K562 (cell line): ENCODE measurements around the gene RASGRP1. TPM values are rescaled to one million over a fixed set of nuclear protein-coding genes. Genes with fewer than 3 reads are reported as not detected.

Source experiments
- ATAC-seq: fragments of 200-7000 bp; cut with Tn5 transposase; 3 replicates; pipeline ENCODE4 v1.9.1; 2020; ENCODE audit warnings: moderate library complexity
- BruUV-seq: library from RNA; stranded (reverse); fragments of 400-500 nt; replicated peaks from 2 replicates; lab custom pipeline; 2021; lab: Mats Ljungman, UMichigan
- CTCF ChIA-PET: fragments of 300-600 bp; formaldehyde crosslinking; extraction: SDS; loops from one replicate; lab custom pipeline; 2021; ENCODE audit warnings: low intra/inter-chr PET ratio; lab: Yijun Ruan, JAX
- POLR2A ChIA-PET: fragments of 300-600, 350-650 bp; sonication (Branson Sonifier 250); formaldehyde crosslinking; extraction: SDS; loops from one replicate; lab custom pipeline; 2021; ENCODE audit warnings: antibody characterized with exemption, inconsistent platforms; lab: Yijun Ruan, JAX
- DNase-seq, 4 experiments: peaks; one replicate each; pipeline versions ENCODE4 v3.0.0 to v3.0.0-alpha.2; 2011 to 2018; ENCODE audit warnings: low spot score in 3 of 4, mixed read lengths in 3 of 4; ENCODE audit errors: extremely low read depth in 1 of 4
- FAIRE-seq: peaks from 2 replicates; lab custom pipeline; 2011; peaks lifted over from hg19 to GRCh38; lab: Jason Lieb, UNC
- H2AFZ ChIP-seq: 2 replicates; pipeline ENCODE4 v1.6.0; 2011; ENCODE audit warnings: low read depth, low read length, control low read depth, inconsistent platforms
- H3K27ac ChIP-seq: fragments of 200-600 bp; 3 replicates; pipeline ENCODE4 v1.8.0; 2011; ENCODE audit warnings: low read depth, mild to moderate bottlenecking, control low read depth, inconsistent platforms, low read length, moderate library complexity, mixed read lengths; ENCODE audit errors: extremely low read depth
- H3K27me3 ChIP-seq, 2 experiments: fragments of 300-600 bp in 1 of 2; 2 replicates in 1 of 2; 3 replicates in 1 of 2; pipeline versions ENCODE4 v1.6.0 to v1.8.0; 2011; ENCODE audit warnings: inconsistent platforms in 2 of 2, low read length in 2 of 2, mild to moderate bottlenecking in 1 of 2, mixed read lengths in 1 of 2, moderate library complexity in 1 of 2; ENCODE audit not compliant: control insufficient read depth in 2 of 2, insufficient read depth in 2 of 2
- H3K36me3 ChIP-seq: fragments of 300-600 bp; 3 replicates; pipeline ENCODE4 v1.8.0; 2011; ENCODE audit warnings: mild to moderate bottlenecking, low read length, inconsistent platforms; ENCODE audit not compliant: control insufficient read depth, insufficient read depth
- H3K4me1 ChIP-seq, 2 experiments: fragments of 200-600 bp in 1 of 2; replicated peaks in 1 of 2; 2 replicates in 1 of 2; 3 replicates in 1 of 2; pipeline versions ENCODE4 v1.5.1 to v1.8.0; 2011; ENCODE audit warnings: inconsistent platforms in 2 of 2, low read length in 2 of 2, mild to moderate bottlenecking in 1 of 2, mixed read lengths in 1 of 2, moderate library complexity in 1 of 2; ENCODE audit not compliant: control insufficient read depth in 2 of 2, insufficient read depth in 2 of 2
- H3K4me2 ChIP-seq: 2 replicates; pipeline ENCODE4 v1.6.1; 2011; ENCODE audit warnings: low read length, control low read depth, inconsistent platforms, mixed read lengths; ENCODE audit not compliant: insufficient read depth
- H3K4me3 ChIP-seq: fragments of 200-600 bp; sonication (generic), shearing (Covaris generic); 2 replicates; pipeline ENCODE4 v1.5.1; 2016; ENCODE audit warnings: control low read depth, inconsistent platforms
- H3K79me2 ChIP-seq: fragments of 200-600 bp; 3 replicates; pipeline ENCODE4 v1.8.0; 2011; ENCODE audit warnings: low read length, inconsistent platforms; ENCODE audit not compliant: control insufficient read depth, insufficient read depth
- H3K9ac ChIP-seq, 2 experiments: 2 replicates each; pipeline versions ENCODE4 v1.6.0 to v1.6.1; 2011; ENCODE audit warnings: low read depth in 2 of 2, low read length in 2 of 2, control low read depth in 1 of 2, inconsistent platforms in 1 of 2, mild to moderate bottlenecking in 1 of 2, mixed read lengths in 1 of 2; ENCODE audit not compliant: insufficient read depth in 1 of 2
- H3K9me1 ChIP-seq: one replicate; pipeline ENCODE4 v1.6.0; 2011; ENCODE audit warnings: inconsistent platforms, mild to moderate bottlenecking, low read length, moderate library complexity; ENCODE audit not compliant: control insufficient read depth, insufficient read depth
- H3K9me3 ChIP-seq: replicated peaks from 2 replicates; pipeline ENCODE4 v1.5.1; 2011; ENCODE audit warnings: low read depth, low read length, inconsistent platforms; ENCODE audit not compliant: control insufficient read depth, insufficient read depth
- H4K20me1 ChIP-seq: replicated peaks from 2 replicates; pipeline ENCODE4 v1.6.1; 2011; ENCODE audit warnings: low read length, inconsistent platforms, mixed read lengths; ENCODE audit not compliant: control insufficient read depth, insufficient read depth
- CHD4 ChIP-seq: fragments of 200-600 bp; sonication (generic); IDR thresholded peaks from 3 replicates; pipeline ENCODE4 v1.6.1; 2012; ENCODE audit warnings: low read depth, mild to moderate bottlenecking, mixed read lengths, low read length, inconsistent platforms; ENCODE audit not compliant: insufficient read depth, insufficient replicate concordance, poor library complexity, severe bottlenecking
- E2F3 ChIP-seq: fragments of 250-450 bp; sonication (Bioruptor Pico); IDR thresholded peaks from 2 replicates; pipeline ENCODE4 v1.4.0; 2020; ENCODE audit warnings: mild to moderate bottlenecking
- ELF1 ChIP-seq: fragments of 200-800 bp; sonication (Bioruptor generic); IDR thresholded peaks from 2 replicates; pipeline ENCODE4 v1.6.1; 2016; ENCODE audit warnings: missing genetic modification characterization, missing compliant biosample characterization
- FOXK1 ChIP-seq: sonication (generic); formaldehyde crosslinking; IDR thresholded peaks from 2 replicates; pipeline ENCODE4 v1.8.0; 2022; ENCODE audit warnings: missing genetic modification reagents, mild to moderate bottlenecking, borderline replicate concordance
- HDAC3 ChIP-seq: fragments of 450-650 bp; IDR thresholded peaks from 2 replicates; pipeline ENCODE4 v1.6.1; 2018; ENCODE audit warnings: borderline replicate concordance, mild to moderate bottlenecking, moderate library complexity; ENCODE audit not compliant: partially characterized antibody
- MBD2 ChIP-seq: sonication (generic); IDR thresholded peaks from 2 replicates; pipeline ENCODE4 v1.6.1; 2016; ENCODE audit warnings: low read depth, borderline replicate concordance
- MECOM ChIP-seq: fragments of 250-450 bp; sonication (Bioruptor Pico); IDR thresholded peaks from 2 replicates; pipeline ENCODE4 v1.8.0; 2022; ENCODE audit warnings: inconsistent platforms
- MEF2A ChIP-seq: IDR thresholded peaks from 2 replicates; pipeline ENCODE4 v1.6.1; 2011; ENCODE audit warnings: low read depth, mild to moderate bottlenecking, low read length, moderate library complexity; ENCODE audit not compliant: control insufficient read depth
- POLR2A ChIP-seq: fragments of 450-650 bp; conservative IDR thresholded peaks from 2 replicates; pipeline ENCODE4 v1.6.1; 2016
- RBBP5 ChIP-seq: fragments of 200-600 bp; sonication (generic); IDR thresholded peaks from 2 replicates; pipeline ENCODE4 v1.6.1; 2012; ENCODE audit warnings: borderline replicate concordance, mild to moderate bottlenecking, low read length, control low read depth, inconsistent platforms; ENCODE audit not compliant: insufficient read depth, poor library complexity, severe bottlenecking
- SUPT5H ChIP-seq: fragments of 450-650 bp; IDR thresholded peaks from 2 replicates; pipeline ENCODE4 v1.6.1; 2016
- TEAD2 ChIP-seq: fragments of 450-650 bp; IDR thresholded peaks from 2 replicates; pipeline ENCODE4 v1.6.1; 2016; ENCODE audit warnings: missing genetic modification characterization, control low read depth, missing compliant biosample characterization
- XRCC3 ChIP-seq: fragments of 450-650 bp; IDR thresholded peaks from 2 replicates; pipeline ENCODE4 v1.6.1; 2017; ENCODE audit warnings: mild to moderate bottlenecking, moderate library complexity
- XRCC4 ChIP-seq: IDR thresholded peaks from one replicate; pipeline ENCODE4 v1.6.1; 2011; ENCODE audit not compliant: insufficient read depth, insufficient read length; ENCODE audit errors: extremely low read depth
- ZBTB1 ChIP-seq: sonication (generic); formaldehyde crosslinking; IDR thresholded peaks from 2 replicates; pipeline ENCODE4 v1.8.1; 2023; ENCODE audit warnings: missing genetic modification reagents, low read depth, mild to moderate bottlenecking, borderline replicate concordance
- ZC3H11A ChIP-seq: IDR thresholded peaks from 2 replicates; pipeline ENCODE4 v1.6.1; 2012; ENCODE audit warnings: low read depth, low read length, improper control_type of control experiment
- WGBS: fragments of 100-300 bp; shearing (Covaris generic); methylation state at CpG from one replicate; pipeline ENCODE4 v1.1.6; 2016; ENCODE audit warnings: low coverage, mixed read lengths; ENCODE audit not compliant: insufficient coverage; ENCODE audit errors: missing lambda C conversion rate; 5-methylcytosine and 5-hydroxymethylcytosine counted together
- in situ Hi-C: fragments of 300-500 bp; cut with MboI; formaldehyde crosslinking; loops from 4 replicates; pipeline ENCODE4 v1.15.0; 2018; ENCODE audit warnings: inconsistent platforms, mixed read lengths
- intact Hi-C: fragments of 100-400 bp; cut with micrococcal nuclease; formaldehyde crosslinking; loops from 2 replicates; pipeline ENCODE4 v1.14.2; 2022
- polyA plus RNA-seq, 8 experiments: library from polyadenylated mRNA; depleted of rRNA in 4 of 8; stranded (reverse) in 5 of 8; unstranded in 3 of 8; fragments of >200 nt; fragmentation: Nextera tagmentation in 2 of 8; fragmentation: Illumina TruSeq in 1 of 8; extraction: Ambion mirVana in 2 of 8; extraction: Trizol in 1 of 8; gene quantifications; 2 replicates each; pipeline versions ENCODE4 v1.2.1 to v1.2.3, GENCODE V29; 2011 to 2014; ENCODE audit warnings: inconsistent platforms in 1 of 8, missing spikeins in 1 of 8
- total RNA-seq, 7 experiments: library from RNA; depleted of rRNA in 6 of 7; stranded (reverse); fragments of >200 nt in 6 of 7; fragmentation: Illumina TruSeq in 2 of 7; extraction: Trizol in 2 of 7; gene quantifications; 2 replicates each; pipeline versions ENCODE4 v1.2.1 to v1.2.3, GENCODE V29; 2011 to 2021; ENCODE audit warnings: low replicate concordance in 1 of 7
- TF ChIP-seq, protein P1 (sequence below): IDR thresholded peaks from 2 replicates; pipeline ENCODE4 v1.6.1; 2011; ENCODE audit warnings: borderline replicate concordance, low read depth, mild to moderate bottlenecking, moderate library complexity, low read length; ENCODE audit not compliant: insufficient read depth, poor library complexity, severe bottlenecking
- TF ChIP-seq, protein P2 (sequence below): sonication (generic); formaldehyde crosslinking; IDR thresholded peaks from 2 replicates; pipeline ENCODE4 v1.8.0; 2022; ENCODE audit warnings: mild to moderate bottlenecking, missing genetic modification reagents

The RASGRP1 gene
- total and polyA plus RNA-seq, 9 of the 15 experiments (the other 6 are each of a cell fraction or from before 2014, with no cell fraction given) = 0.14 to 0.72 (median 0.31) TPM

DNA sequence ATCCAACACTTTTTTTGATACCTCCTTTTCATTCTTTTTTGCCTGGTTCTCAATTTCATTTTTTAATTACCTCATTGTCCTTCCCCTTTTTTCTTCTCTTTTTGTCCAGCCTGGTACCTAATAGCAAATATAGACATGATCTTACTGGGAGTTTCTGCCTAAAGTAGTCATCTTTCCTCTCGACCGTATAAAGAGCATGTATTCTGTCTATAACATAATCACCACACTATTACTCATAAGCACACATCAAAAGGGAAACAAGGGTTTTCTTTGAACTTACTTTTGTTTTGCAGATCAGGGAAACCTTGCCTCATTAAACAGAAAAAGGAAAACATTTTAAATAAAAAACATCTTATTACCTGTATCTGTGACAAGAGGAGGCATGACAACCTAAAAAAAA lies 77.7 kb downstream of the RASGRP1 start:
- CTCF ChIA-PET = no interaction called here
- 89% methylated on average over 2 of the region's 2 CpGs for WGBS

GRCh38 chr15:38482572-38482971 lies 82.0 kb downstream of the RASGRP1 start:
- ChIA-PET CTCF (no interaction called here), POLR2A (no interaction called here)
- Histone ChIP-seq H2AFZ (no peak overlapping the region), H4K20me1 (no peaks in the 10 kb centered on the region), H3K4me3 (no peak overlapping the region), H3K9me3 (no peaks in the 10 kb centered on the region), H3K9ac (no peak overlapping the region), H3K79me2 (no peaks in the 10 kb centered on the region), H3K27ac (no peak overlapping the region), H3K4me1 (no peaks in the 10 kb centered on the region), H3K9me1 (no peaks in the 10 kb centered on the region), H3K4me2 (no peak overlapping the region), H3K36me3 (peaks cover 53% of the 10 kb centered on the region; the same call in 2 of the 3 replicates), H3K27me3 (no peaks in the 10 kb centered on the region)
- no peak for ATAC-seq
- intact Hi-C loops = no loop called here
- no TSS peak for BruUV-seq
- in situ Hi-C loops = no loop called here
- FAIRE-seq = no peak
- TF ChIP-seq ZBTB1 (CRISPR knock-in tag) (no peak), RBBP5 (no peak), MEF2A (no peak), CHD4 (no peak), SUPT5H (no peak), E2F3 (no peak), ELF1 (tag) (no peak), ZC3H11A (no peak)
- TF ChIP-seq, protein P1, sequence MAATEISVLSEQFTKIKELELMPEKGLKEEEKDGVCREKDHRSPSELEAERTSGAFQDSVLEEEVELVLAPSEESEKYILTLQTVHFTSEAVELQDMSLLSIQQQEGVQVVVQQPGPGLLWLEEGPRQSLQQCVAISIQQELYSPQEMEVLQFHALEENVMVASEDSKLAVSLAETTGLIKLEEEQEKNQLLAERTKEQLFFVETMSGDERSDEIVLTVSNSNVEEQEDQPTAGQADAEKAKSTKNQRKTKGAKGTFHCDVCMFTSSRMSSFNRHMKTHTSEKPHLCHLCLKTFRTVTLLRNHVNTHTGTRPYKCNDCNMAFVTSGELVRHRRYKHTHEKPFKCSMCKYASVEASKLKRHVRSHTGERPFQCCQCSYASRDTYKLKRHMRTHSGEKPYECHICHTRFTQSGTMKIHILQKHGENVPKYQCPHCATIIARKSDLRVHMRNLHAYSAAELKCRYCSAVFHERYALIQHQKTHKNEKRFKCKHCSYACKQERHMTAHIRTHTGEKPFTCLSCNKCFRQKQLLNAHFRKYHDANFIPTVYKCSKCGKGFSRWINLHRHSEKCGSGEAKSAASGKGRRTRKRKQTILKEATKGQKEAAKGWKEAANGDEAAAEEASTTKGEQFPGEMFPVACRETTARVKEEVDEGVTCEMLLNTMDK = no peak
- no peak for DNase-seq

More for the DNA sequence above, 77.7 kb downstream of the RASGRP1 start:
- H3K4me2 ChIP-seq = no peak overlapping the region
- ATAC-seq = no peak
- peak; percentile 26 for FAIRE-seq
- H3K9me3 ChIP-seq = no peaks in the 10 kb centered on the region
- no peak overlapping the region for H3K9ac ChIP-seq
- no peak for DNase-seq
- H4K20me1 ChIP-seq = no peaks in the 10 kb centered on the region
- in situ Hi-C loops = no loop called here
- peaks cover 36% of the 10 kb centered on the region; the same call in 2 of the 3 replicates for H3K36me3 ChIP-seq
- no peak overlapping the region for H3K27ac ChIP-seq
- no peak overlapping the region for H2AFZ ChIP-seq
- TF ChIP-seq MECOM (CRISPR knock-in tag) = no peak
- TF ChIP-seq FOXK1 = no peak
- TF ChIP-seq, protein P2, sequence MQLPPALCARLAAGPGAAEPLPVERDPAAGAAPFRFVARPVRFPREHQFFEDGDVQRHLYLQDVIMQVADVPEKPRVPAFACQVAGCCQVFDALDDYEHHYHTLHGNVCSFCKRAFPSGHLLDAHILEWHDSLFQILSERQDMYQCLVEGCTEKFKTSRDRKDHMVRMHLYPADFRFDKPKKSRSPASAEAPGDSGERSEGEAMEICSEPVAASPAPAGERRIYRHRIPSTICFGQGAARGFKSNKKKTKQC (CRISPR knock-in tag) = no peak
- no peak for TF ChIP-seq MBD2
- no peak for TF ChIP-seq XRCC3
- no peak for TF ChIP-seq TEAD2 (tag)
- no peak for TF ChIP-seq XRCC4
- no peak for TF ChIP-seq POLR2A
- no peak for TF ChIP-seq HDAC3
- H3K27me3 ChIP-seq = no peaks in the 10 kb centered on the region
- H3K4me1 ChIP-seq = no peaks in the 10 kb centered on the region
- intact Hi-C loops = no loop called here
- H3K9me1 ChIP-seq = no peaks in the 10 kb centered on the region
- BruUV-seq = no TSS peak
- H3K79me2 ChIP-seq = no peaks in the 10 kb centered on the region
- POLR2A ChIA-PET = interaction anchor here (1.5 kb wide), 1 partner anchor 8 kb away, joined by 4 read pairs; no protein-coding TSS in a partner anchor
- H3K4me3 ChIP-seq = no peak overlapping the region
